Esophagus (tissue), 2 donors: Measurements from ENCODE around the gene LARP1. TPM values are rescaled to one million over a fixed set of nuclear protein-coding genes. Genes with fewer than 3 reads are reported as not detected.

ENCODE experiments used
- H3K27ac ChIP-seq, 2 donors: one replicate each; pipeline ENCODE4 v1.5.1; 2013; ENCODE audit warnings: low read depth in 2 of 2, mild to moderate bottlenecking in 2 of 2, inconsistent platforms in 1 of 2, low read length in 1 of 2, moderate library complexity in 1 of 2
- H3K27me3 ChIP-seq, 2 donors: one replicate each; pipeline ENCODE4 v1.6.1; 2013; ENCODE audit warnings: low read length in 2 of 2, control low read depth in 1 of 2, mild to moderate bottlenecking in 1 of 2; ENCODE audit not compliant: insufficient read depth in 2 of 2, control insufficient read depth in 1 of 2
- H3K36me3 ChIP-seq, 2 donors: one replicate each; pipeline ENCODE4 v1.6.1; 2013; ENCODE audit warnings: low read length in 1 of 2; ENCODE audit not compliant: control insufficient read depth in 2 of 2, insufficient read depth in 2 of 2
- H3K4me1 ChIP-seq, 2 donors: one replicate each; pipeline ENCODE4 v1.6.1; 2013; ENCODE audit warnings: low read length in 1 of 2; ENCODE audit not compliant: control insufficient read depth in 2 of 2, insufficient read depth in 2 of 2
- H3K4me3 ChIP-seq, 2 donors: one replicate each; pipeline ENCODE4 v1.5.1; 2013; ENCODE audit warnings: low read length in 2 of 2, mild to moderate bottlenecking in 2 of 2, low read depth in 1 of 2, moderate library complexity in 1 of 2
- H3K9me3 ChIP-seq, 2 donors: one replicate each; pipeline ENCODE4 v1.6.1; 2013; ENCODE audit warnings: mild to moderate bottlenecking in 2 of 2, low read depth in 1 of 2, low read length in 1 of 2, moderate library complexity in 1 of 2; ENCODE audit not compliant: control insufficient read depth in 2 of 2, insufficient read depth in 1 of 2
- WGBS, 2 donors: extraction: QIAGEN DNeasy Blood & Tissue Kit; methylation state at CpG; one replicate each; pipeline ENCODE4 v1.1.7; 2013; 5-methylcytosine and 5-hydroxymethylcytosine counted together
- polyA plus RNA-seq, 2 donors: library from polyadenylated mRNA; stranded (reverse); fragments of 200-250 nt; gene quantifications; one replicate each; pipeline ENCODE4 v1.2.3, GENCODE V29; 2013
- donor health status: healthy with polysubstance abuse.
- donor health status: Bipolar disorder and iron deficiency.

The LARP1 gene
- polyA plus RNA-seq, 2 donors = 29.1 to 31.0 TPM

DNA sequence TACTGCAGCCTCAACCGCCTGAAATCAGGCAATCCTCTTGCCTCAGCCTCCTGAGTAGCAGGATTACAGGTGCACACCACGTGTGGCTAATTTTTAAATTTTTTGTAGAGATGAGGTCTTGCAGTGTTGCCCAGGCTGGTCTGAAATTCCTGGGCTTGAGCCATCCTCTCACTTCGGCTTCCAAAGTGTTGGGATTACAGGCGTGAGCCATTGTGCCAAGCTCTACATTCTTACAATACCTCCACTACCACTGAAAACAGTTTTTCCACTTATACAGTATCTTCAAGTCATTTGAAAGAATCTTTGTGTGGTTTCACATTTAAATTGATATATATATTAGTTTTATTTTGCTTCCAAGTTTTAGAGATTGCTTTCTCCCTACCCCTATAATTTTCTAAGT is 42.6 kb downstream of the LARP1 start:
- Histone ChIP-seq H3K9me3 (no peaks in the 10 kb centered on the region), H3K27me3 (no peaks in the 10 kb centered on the region), H3K36me3 (peaks cover 28 to 45% of the 10 kb centered on the region in 2 donors), H3K27ac (no peak overlapping the region), H3K4me3 (no peak overlapping the region), H3K4me1 (no peaks in the 10 kb centered on the region)
- WGBS, 2 donors = 69 to 70% methylated on average over 4 of the region's 4 CpGs

DNA sequence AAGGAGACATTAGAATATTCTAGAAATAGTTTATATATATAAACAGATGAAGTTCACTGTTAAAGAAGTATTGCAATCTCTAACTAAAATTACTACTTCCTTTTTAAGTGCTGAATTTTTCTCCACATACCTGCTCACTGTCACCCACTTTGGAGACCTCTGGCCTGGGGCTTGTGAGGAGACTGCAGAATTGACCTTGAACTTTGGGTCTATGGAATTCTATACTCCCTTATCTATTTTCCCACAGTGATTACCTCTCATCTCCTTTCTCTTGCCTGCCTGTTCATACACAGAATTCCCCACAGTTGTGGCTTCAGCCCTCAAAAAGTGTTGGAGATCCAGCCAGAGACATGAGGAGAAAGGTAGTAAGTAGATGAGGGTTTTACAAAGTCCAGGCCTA is 45.4 kb downstream of the LARP1 start:
- Histone ChIP-seq H3K27ac (no peak overlapping the region), H3K9me3 (no peaks in the 10 kb centered on the region), H3K36me3 (peaks cover 29 to 47% of the 10 kb centered on the region in 2 donors), H3K27me3 (no peaks in the 10 kb centered on the region), H3K4me1 (no peaks in the 10 kb centered on the region), H3K4me3 (no peak overlapping the region)

DNA sequence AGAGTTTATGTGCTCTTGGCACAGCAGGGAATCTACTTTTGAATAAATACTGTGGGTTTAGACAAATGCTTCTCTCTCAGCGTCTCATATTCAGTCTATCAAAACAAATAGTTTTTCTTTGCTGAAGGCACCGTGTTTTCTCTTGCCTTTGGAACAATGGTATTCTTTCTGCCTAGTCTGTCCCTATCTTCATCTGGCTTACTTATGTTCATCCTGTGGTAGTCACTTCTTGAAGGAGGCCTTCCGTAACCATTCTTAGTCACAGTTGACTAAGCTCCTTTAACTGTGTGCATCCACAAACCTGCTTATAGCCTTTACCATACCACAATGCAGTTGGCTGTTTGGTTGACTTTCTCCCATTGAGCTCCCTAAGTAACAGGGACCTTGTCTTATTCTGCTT is 45.9 kb downstream of the LARP1 start:
- no peak overlapping the region for H3K27ac ChIP-seq
- H3K4me1 ChIP-seq = no peaks in the 10 kb centered on the region
- WGBS, 2 donors = 79 to 83% methylated on average over 3 of the region's 3 CpGs
- peaks cover 32 to 51% of the 10 kb centered on the region in 2 donors for H3K36me3 ChIP-seq
- H3K27me3 ChIP-seq = no peaks in the 10 kb centered on the region
- no peaks in the 10 kb centered on the region for H3K9me3 ChIP-seq
- no peak overlapping the region for H3K4me3 ChIP-seq

DNA sequence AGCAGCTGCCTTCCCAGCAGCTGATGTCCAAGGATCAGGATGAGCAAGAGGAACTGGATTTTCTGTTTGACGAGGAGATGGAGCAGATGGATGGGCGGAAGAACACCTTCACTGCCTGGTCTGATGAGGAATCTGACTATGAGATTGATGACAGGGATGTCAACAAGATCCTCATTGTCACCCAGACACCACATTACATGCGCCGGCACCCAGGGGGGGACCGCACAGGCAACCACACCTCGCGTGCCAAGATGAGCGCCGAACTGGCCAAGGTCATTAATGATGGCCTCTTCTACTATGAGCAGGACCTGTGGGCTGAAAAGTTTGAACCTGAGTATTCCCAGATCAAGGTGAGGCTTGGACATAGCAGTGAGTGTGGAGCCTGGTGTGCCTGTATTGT is 46.9 kb downstream of the LARP1 start:
- no peak overlapping the region for H3K4me3 ChIP-seq
- H3K36me3 ChIP-seq = peaks cover 33 to 51% of the 10 kb centered on the region in 2 donors
- WGBS, 2 donors = 95 to 97% methylated on average over 9 of the region's 9 CpGs
- no peaks in the 10 kb centered on the region for H3K27me3 ChIP-seq
- H3K4me1 ChIP-seq = no peaks in the 10 kb centered on the region
- H3K27ac ChIP-seq = no peak overlapping the region
- no peaks in the 10 kb centered on the region for H3K9me3 ChIP-seq

DNA sequence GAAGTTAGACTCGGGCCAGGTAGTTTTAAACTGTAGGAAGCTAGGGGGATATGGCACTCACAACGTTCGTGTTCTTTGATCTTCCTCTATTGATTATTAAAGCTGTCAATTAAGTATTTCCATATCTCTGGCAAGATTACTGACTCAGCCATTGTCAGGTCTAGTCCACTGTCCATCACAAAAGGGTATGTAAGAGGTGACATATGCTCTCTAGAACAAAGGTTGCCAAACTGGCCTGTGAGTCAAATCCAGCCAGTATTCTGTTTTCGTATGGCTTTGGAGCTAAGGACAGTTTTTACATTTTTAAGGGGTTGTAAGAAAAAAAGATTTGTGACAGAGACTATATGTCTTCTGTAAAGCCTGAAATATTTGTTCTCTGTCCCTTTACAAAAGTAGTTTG is 51.0 kb downstream of the LARP1 start:
- Histone ChIP-seq H3K27me3 (no peaks in the 10 kb centered on the region), H3K27ac (no peak overlapping the region), H3K36me3 (peaks cover 21 to 43% of the 10 kb centered on the region in 2 donors), H3K9me3 (no peaks in the 10 kb centered on the region), H3K4me3 (no peak overlapping the region), H3K4me1 (no peaks in the 10 kb centered on the region)
- WGBS, 2 donors = 69 to 73% methylated on average over 4 of the region's 4 CpGs

DNA sequence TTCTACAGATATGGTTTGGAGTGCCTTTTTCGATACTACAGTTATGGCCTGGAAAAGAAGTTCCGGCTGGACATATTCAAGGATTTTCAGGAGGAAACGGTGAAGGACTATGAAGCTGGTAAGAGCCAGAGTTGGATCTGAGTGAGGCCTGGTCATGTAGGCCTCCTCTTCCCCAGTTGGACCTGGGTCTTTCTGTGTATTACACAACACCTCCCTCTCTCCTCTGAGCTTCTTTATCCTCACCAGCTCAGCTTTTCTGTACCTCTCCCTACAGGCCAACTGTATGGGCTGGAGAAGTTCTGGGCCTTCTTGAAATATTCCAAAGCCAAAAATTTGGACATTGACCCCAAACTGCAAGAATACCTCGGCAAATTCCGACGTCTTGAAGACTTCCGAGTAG is 56.1 kb downstream of the LARP1 start:
- no peaks in the 10 kb centered on the region for H3K27me3 ChIP-seq
- WGBS, 2 donors = 82 to 85% methylated on average over 7 of the region's 7 CpGs
- H3K9me3 ChIP-seq = no peaks in the 10 kb centered on the region
- H3K36me3 ChIP-seq = peaks cover 16 to 30% of the 10 kb centered on the region in 2 donors
- no peak overlapping the region for H3K27ac ChIP-seq
- no peak overlapping the region for H3K4me3 ChIP-seq
- no peaks in the 10 kb centered on the region for H3K4me1 ChIP-seq

DNA sequence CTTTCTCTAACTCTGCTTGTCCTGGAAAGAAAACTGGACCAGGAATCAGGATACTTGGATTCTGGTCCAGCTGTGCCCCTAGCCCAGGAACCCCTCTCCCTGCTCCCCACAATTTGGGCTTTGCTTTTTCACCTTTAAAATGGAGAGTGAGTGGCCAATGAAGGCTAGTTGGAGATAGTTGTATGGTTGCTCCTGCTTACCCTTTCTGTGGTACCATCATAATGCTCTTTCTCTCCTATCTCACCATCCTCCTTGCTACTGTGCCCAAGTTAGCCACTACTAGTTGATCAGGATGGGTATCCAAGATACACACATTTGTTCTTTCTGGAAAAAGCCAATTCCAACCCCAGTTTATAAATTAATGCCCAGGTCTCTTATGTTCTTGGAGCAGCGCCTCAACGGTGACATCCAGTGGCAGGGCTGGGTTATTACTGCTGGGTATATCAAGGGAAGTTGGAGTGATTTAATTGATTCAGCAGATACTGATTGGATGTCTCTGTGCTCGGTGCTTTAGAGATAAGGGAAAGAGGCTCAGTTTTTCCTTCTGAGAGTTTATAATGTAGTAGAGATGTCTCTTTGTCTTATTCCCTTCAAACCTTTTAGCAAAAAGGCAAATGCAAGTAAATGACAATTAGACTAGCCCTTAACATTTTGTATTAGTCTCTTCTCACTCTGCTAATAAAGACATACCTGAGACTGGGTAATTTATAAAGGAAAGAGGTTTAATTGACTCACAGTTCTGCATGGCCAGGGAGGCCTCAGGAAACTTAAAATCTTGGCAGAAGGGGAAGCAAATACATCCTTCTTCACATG is 56.7 kb downstream of the LARP1 start:
- Histone ChIP-seq H3K27me3 (no peaks in the 10 kb centered on the region), H3K36me3 (peaks cover 14 to 34% of the 10 kb centered on the region in 2 donors), H3K4me3 (no peak overlapping the region), H3K4me1 (no peaks in the 10 kb centered on the region), H3K27ac (no peak overlapping the region), H3K9me3 (no peaks in the 10 kb centered on the region)
- 33 to 34% methylated on average over 3 of the region's 3 CpGs for WGBS, 2 donors

DNA sequence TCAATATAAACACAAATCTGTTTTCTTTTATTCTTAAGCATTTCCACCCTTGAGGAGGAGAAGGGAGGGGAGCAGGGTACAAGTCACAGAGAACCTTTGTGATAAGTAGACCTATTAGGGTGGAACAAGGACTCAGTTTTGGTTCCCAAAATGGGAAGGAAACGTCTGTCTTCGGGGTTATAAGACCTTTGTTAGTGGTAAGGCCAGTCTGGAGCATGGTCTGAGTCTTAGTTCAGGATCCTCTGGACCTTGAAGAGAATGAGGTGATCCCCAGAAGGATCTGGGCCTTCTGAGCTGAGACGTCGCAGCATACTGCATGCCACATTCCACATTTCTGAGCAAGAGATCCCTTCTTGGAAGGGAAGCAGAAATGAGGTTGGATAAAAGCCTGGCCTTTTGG is 58.0 kb downstream of the LARP1 start:
- Histone ChIP-seq H3K36me3 (peaks cover 14 to 35% of the 10 kb centered on the region in 2 donors), H3K4me3 (no peak overlapping the region), H3K27me3 (no peaks in the 10 kb centered on the region), H3K9me3 (no peaks in the 10 kb centered on the region), H3K27ac (no peak overlapping the region), H3K4me1 (no peaks in the 10 kb centered on the region)
- WGBS, 2 donors = 71 to 77% methylated on average over 4 of the region's 4 CpGs

DNA sequence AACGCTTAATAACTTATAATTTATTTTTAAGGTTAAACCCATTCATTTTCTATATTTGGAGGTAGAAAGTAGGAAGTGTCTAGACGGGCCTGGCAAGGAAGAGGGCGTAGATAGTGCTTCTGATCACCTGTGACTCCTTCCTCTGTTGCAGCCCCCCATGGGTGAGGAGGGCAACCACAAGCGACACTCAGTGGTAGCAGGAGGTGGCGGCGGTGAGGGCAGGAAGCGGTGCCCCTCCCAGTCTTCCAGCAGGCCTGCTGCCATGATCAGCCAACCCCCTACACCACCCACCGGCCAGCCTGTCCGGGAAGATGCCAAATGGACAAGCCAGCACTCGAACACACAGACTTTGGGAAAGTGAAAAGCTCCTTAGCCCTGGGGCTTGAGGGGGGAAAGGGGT is 58.6 kb downstream of the LARP1 start:
- Histone ChIP-seq H3K27me3 (no peaks in the 10 kb centered on the region), H3K27ac (no peak overlapping the region), H3K36me3 (peaks cover 14 to 32% of the 10 kb centered on the region in 2 donors), H3K4me1 (no peaks in the 10 kb centered on the region), H3K4me3 (no peak overlapping the region), H3K9me3 (no peaks in the 10 kb centered on the region)
- 57 to 58% methylated on average over 10 of the region's 10 CpGs for WGBS, 2 donors

DNA sequence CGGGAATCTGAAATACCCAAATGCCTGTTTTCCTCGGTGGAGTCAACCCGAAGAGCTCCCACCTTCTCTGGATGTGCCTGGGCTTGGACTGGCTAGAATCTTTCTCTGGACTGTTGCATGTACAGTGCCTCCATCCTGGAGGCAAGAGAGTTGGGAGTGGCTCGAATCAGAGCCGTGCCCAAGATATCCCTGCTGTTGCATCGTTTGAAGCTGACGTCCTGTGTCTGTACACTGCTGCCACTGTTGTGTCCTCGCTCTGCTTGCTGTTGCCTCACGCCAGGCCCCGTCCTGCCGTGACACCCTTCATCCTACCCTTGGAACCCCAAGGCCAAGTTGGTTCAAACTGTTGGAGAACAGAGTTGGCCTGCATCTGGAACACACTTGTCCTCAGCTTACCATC is 59.8 kb downstream of the LARP1 start:
- Histone ChIP-seq H3K4me1 (no peaks in the 10 kb centered on the region), H3K27me3 (no peaks in the 10 kb centered on the region), H3K27ac (no peak overlapping the region), H3K9me3 (no peaks in the 10 kb centered on the region), H3K4me3 (no peak overlapping the region), H3K36me3 (peaks cover 14 to 32% of the 10 kb centered on the region in 2 donors)
- WGBS, 2 donors = 85 to 87% methylated on average over 11 of the region's 11 CpGs
